PC-9 (cell line): Measurements from ENCODE around the gene FOXI2.

Experiments used
- EZH2 ChIP-seq: fragments of 200-600 bp; sonication (generic); IDR thresholded peaks from 2 replicates; pipeline ENCODE4 v1.8.0; 2017; ENCODE audit warnings: antibody characterized with exemption, low read depth
- TF ChIP-seq, protein P1 (sequence below): fragments of 200-600 bp; sonication (generic); conservative IDR thresholded peaks from 2 replicates; pipeline ENCODE4 v1.6.1; 2017; ENCODE audit warnings: mixed run types, antibody characterized with exemption, mild to moderate bottlenecking, moderate library complexity

DNA sequence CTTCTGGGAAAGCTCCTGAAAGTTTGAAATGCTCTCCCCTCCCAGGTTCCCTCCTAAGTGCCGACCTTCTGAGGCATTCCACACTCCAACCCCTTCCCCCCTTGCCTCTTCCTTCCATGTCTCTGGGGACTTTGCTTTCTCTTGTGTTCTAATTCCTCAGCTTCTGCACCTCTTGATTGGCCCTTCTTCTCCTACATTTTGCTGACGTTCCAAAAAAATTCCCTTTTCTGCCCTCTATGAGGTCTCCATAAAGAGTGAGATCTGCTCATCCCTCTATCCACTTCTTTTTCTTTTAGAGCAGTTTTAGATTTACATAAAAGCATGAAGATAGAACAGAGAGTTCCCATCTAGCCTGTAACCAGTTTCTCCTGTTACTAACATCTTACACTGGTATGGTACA lies 22.3 kb downstream of the FOXI2 start:
- TF ChIP-seq, protein P1, sequence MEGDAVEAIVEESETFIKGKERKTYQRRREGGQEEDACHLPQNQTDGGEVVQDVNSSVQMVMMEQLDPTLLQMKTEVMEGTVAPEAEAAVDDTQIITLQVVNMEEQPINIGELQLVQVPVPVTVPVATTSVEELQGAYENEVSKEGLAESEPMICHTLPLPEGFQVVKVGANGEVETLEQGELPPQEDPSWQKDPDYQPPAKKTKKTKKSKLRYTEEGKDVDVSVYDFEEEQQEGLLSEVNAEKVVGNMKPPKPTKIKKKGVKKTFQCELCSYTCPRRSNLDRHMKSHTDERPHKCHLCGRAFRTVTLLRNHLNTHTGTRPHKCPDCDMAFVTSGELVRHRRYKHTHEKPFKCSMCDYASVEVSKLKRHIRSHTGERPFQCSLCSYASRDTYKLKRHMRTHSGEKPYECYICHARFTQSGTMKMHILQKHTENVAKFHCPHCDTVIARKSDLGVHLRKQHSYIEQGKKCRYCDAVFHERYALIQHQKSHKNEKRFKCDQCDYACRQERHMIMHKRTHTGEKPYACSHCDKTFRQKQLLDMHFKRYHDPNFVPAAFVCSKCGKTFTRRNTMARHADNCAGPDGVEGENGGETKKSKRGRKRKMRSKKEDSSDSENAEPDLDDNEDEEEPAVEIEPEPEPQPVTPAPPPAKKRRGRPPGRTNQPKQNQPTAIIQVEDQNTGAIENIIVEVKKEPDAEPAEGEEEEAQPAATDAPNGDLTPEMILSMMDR: no peak
- no peak for TF ChIP-seq EZH2
